Heart left ventricle (tissue), 13 donors: Measurements from ENCODE around the gene FAM43B.

Experiments used
- CTCF ChIP-seq, 12 donors: fragments of 200-600 bp; sonication (generic) in 4 of 12; IDR thresholded peaks; one replicate each; pipeline versions ENCODE4 v1.5.0 to v1.8.0; 2018 to 2022; ENCODE audit warnings: antibody characterized with exemption in 12 of 12, mild to moderate bottlenecking in 5 of 12
- POLR2A ChIP-seq, 2 donors: fragments of 450-650 bp; IDR thresholded peaks; one replicate each; pipeline ENCODE4 v1.6.1; 2017; ENCODE audit warnings: antibody characterized with exemption in 2 of 2, mild to moderate bottlenecking in 2 of 2, moderate library complexity in 2 of 2
- donor health status: ischemic (EF 13 %, LVEDD 7.1; RV severe dilation, severe dysfunction).
- donor health status: DM: no; HTN: yes; CAD: no.
- donor health status: DM: no; HTN: no; CAD: no.
- donor health status: ischemic (EF 25% LVEDD 6.9; RV normal size, moderate dysfunction).
- donor health status: ischemic (EF 25% LVEDD 5.7; RV mildly dilated, moderate dysfunction).
- donor health status: ischemic (EF 35%, LVEDD 5.7; RV mildly dilated, moderate dysfunction).
- donor health status: nonischemic (EF 11% LVEDD 7.7; RV severe dilation, severe dysfunction).
- donor health status: DM: yes; HTN: yes; CAD: no.
- donor health status: PGD.
- donor health status: ischemic (EF 29% LVEDD 5.4; RV normal size, mild dysfunction).
- donor health status: nonischemic (EF 23%, LVEDD 6.1; RV moderate dilation, normal function).

GRCh38 chr1:20587661-20588053 is 35.3 kb downstream of the FAM43B start:
- TF ChIP-seq CTCF (IDR thresholded peaks at IDR 0.05) (no peak), POLR2A (IDR thresholded peaks at IDR 0.05) (no peak)
